Measurements from ENCODE around the gene IL17RE. TPM values are rescaled to one million over a fixed set of nuclear protein-coding genes. Genes with fewer than 3 reads are reported as not detected.
A peak's percentile ranks its signal among the peaks of the same experiment; 100 is the strongest.

The IL17RE gene
- total RNA-seq, 3 donors from 2014 or later, result 41.8 to 116 (median 82.8) TPM

GRCh38 chr3:9913601-9914000 is 11.0 kb downstream of the IL17RE start:
- TF ChIP-seq, protein P1, sequence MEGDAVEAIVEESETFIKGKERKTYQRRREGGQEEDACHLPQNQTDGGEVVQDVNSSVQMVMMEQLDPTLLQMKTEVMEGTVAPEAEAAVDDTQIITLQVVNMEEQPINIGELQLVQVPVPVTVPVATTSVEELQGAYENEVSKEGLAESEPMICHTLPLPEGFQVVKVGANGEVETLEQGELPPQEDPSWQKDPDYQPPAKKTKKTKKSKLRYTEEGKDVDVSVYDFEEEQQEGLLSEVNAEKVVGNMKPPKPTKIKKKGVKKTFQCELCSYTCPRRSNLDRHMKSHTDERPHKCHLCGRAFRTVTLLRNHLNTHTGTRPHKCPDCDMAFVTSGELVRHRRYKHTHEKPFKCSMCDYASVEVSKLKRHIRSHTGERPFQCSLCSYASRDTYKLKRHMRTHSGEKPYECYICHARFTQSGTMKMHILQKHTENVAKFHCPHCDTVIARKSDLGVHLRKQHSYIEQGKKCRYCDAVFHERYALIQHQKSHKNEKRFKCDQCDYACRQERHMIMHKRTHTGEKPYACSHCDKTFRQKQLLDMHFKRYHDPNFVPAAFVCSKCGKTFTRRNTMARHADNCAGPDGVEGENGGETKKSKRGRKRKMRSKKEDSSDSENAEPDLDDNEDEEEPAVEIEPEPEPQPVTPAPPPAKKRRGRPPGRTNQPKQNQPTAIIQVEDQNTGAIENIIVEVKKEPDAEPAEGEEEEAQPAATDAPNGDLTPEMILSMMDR (IDR thresholded peaks at IDR 0.05), result no peak
- H3K4me3 ChIP-seq, result no peak overlapping the region
- intact Hi-C loops (cut with DNase I, micrococcal nuclease), result no loop called here
- peaks cover 3% of the 10 kb centered on the region for H3K36me3 ChIP-seq (ENCODE audit: low read depth)
- H3K9me3 ChIP-seq, result no peaks in the 10 kb centered on the region
- no peak for ATAC-seq
- no peak for DNase-seq
- H3K4me1 ChIP-seq (ENCODE audit: low read depth), result peaks cover 35% of the 10 kb centered on the region

- Histone ChIP-seq H3K36me3 (ENCODE audit: low read depth) (peaks cover 3% of the 10 kb centered on the region), H3K4me3 (no peak overlapping the region), H3K9me3 (no peaks in the 10 kb centered on the region), H3K4me1 (ENCODE audit: low read depth) (peaks cover 35% of the 10 kb centered on the region)
- ATAC-seq (no peak), DNase-seq (no peak)
- intact Hi-C loops (cut with DNase I, micrococcal nuclease), result no loop called here
- TF ChIP-seq, protein P1 (IDR thresholded peaks at IDR 0.05), result no peak
These were observed 11.4 kb downstream of the IL17RE start for GRCh38 chr3:9914011-9914410.

DNA sequence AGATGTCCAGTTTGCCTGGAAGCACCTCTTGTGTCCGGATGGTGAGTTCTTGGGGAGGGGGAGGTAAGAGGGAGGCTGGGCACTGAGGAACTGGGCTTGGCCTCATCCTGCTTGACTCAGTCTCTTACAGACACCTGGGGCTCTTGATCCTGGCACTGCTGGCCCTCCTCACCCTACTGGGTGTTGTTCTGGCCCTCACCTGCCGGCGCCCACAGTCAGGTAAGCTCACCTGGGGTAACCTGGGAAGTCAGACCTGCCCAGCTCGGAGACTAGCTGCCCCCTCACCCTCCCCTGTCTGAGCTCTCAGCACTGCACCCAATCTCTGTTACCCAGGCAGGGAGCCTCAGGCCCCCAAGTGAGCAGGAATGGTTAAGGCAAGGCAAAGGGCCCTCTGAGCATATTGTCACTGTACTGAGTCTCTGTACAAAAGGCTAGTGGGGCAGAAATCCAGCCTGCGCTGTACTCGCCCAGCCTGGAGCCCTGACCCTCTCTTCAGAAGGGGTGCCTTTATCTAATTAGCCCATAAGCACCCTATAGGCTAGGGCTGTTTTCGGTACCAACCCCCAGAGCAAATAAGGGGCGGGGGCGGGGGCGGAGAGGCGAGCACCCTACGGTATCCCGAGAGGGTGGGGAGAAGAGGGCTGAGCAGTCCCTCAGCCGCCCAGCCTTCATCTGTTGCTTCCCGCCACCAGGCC is 12.1 kb downstream of the IL17RE start:
- Histone ChIP-seq H3K9me3 (no peaks in the 10 kb centered on the region), H3K36me3 (ENCODE audit: low read depth) (peaks cover 3% of the 10 kb centered on the region), H3K4me1 (ENCODE audit: low read depth) (peaks cover 35% of the 10 kb centered on the region), H3K4me3 (no peak overlapping the region)
- DNase-seq (no peak), ATAC-seq (no peak)
- TF ChIP-seq, protein P1 (IDR thresholded peaks at IDR 0.05), result no peak
- intact Hi-C loops (cut with DNase I, micrococcal nuclease), result no loop called here

DNA sequence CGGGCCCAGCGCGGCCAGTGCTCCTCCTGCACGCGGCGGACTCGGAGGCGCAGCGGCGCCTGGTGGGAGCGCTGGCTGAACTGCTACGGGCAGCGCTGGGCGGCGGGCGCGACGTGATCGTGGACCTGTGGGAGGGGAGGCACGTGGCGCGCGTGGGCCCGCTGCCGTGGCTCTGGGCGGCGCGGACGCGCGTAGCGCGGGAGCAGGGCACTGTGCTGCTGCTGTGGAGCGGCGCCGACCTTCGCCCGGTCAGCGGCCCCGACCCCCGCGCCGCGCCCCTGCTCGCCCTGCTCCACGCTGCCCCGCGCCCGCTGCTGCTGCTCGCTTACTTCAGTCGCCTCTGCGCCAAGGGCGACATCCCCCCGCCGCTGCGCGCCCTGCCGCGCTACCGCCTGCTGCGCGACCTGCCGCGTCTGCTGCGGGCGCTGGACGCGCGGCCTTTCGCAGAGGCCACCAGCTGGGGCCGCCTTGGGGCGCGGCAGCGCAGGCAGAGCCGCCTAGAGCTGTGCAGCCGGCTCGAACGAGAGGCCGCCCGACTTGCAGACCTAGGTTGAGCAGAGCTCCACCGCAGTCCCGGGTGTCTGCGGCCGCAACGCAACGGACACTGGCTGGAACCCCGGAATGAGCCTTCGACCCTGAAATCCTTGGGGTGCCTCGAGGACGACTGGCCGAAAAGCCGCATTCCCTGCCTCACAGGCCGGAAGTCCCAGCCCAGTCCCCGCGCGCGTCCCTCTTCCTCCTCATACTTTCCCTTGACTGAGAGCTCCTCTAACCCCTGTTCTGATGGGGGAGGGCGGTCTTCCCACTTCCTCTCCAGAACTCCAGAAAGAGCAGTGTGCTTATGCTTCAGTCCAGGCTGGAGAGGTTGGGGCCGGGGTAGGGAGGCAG is 12.8 kb downstream of the IL17RE start:
- intact Hi-C loops (cut with DNase I, micrococcal nuclease), result no loop called here
- ATAC-seq, result peak; percentile 65
- peaks cover 3% of the 10 kb centered on the region for H3K36me3 ChIP-seq (ENCODE audit: low read depth)
- no peaks in the 10 kb centered on the region for H3K9me3 ChIP-seq
- TF ChIP-seq, protein P1 (IDR thresholded peaks at IDR 0.05), result peak; percentile 13
- peaks cover 35% of the 10 kb centered on the region for H3K4me1 ChIP-seq (ENCODE audit: low read depth)
- peak overlapping the region; percentile 32 for H3K4me3 ChIP-seq
- peak; percentile 75 to 84 (median 81) for DNase-seq

- Histone ChIP-seq H3K36me3 (ENCODE audit: low read depth) (peaks cover 3% of the 10 kb centered on the region), H3K4me3 (no peak overlapping the region), H3K9me3 (no peaks in the 10 kb centered on the region), H3K4me1 (ENCODE audit: low read depth) (peaks cover 35% of the 10 kb centered on the region)
- DNase-seq (no peak), ATAC-seq (no peak)
- intact Hi-C loops (cut with DNase I, micrococcal nuclease), result no loop called here
- TF ChIP-seq, protein P1 (IDR thresholded peaks at IDR 0.05), result no peak
These were observed 13.7 kb downstream of the IL17RE start for GRCh38 chr3:9916346-9916733.

Measured in mucosa of descending colon (tissue), 3 donors.